Psoas muscle (tissue), 8 donors: ENCODE data around the gene PTPRG. TPM values are rescaled to one million over a fixed set of nuclear protein-coding genes. Genes with fewer than 3 reads are reported as not detected.
A peak's percentile ranks its signal among the peaks of the same experiment; 100 is the strongest.

Source experiments
- ATAC-seq, 4 donors: fragments of 200-7000 bp; cut with Tn5 transposase; one replicate each; pipeline ENCODE4 v1.9.1; 2020; ENCODE audit warnings: moderate library complexity in 3 of 4, mild to moderate bottlenecking in 2 of 4
- DNase-seq, 2 donors: peaks; one replicate each; pipeline ENCODE4 v3.0.0-alpha.2; 2020
- H3K27ac ChIP-seq: fragments of 200-600 bp; one replicate; pipeline ENCODE4 v1.8.0; 2022
- H3K27me3 ChIP-seq, 3 donors: fragments of 200-600 bp in 1 of 3; one replicate each; pipeline versions ENCODE4 v1.6.1 to v1.8.0; 2013 to 2022; ENCODE audit warnings: low read length in 2 of 3, mild to moderate bottlenecking in 2 of 3, moderate library complexity in 1 of 3; ENCODE audit not compliant: insufficient read depth in 3 of 3
- H3K36me3 ChIP-seq, 2 donors: fragments of 200-600 bp in 1 of 2; one replicate each; pipeline versions ENCODE4 v1.6.1 to v1.8.0; 2013 to 2022; ENCODE audit warnings: low read depth in 1 of 2, mild to moderate bottlenecking in 1 of 2, moderate library complexity in 1 of 2; ENCODE audit not compliant: insufficient read depth in 1 of 2
- H3K4me1 ChIP-seq: fragments of 200-600 bp; one replicate; pipeline ENCODE4 v1.8.0; 2022
- H3K4me3 ChIP-seq: fragments of 200-600 bp; one replicate; pipeline ENCODE4 v1.8.0; 2022; ENCODE audit warnings: mild to moderate bottlenecking
- H3K9me3 ChIP-seq: fragments of 200-600 bp; one replicate; pipeline ENCODE4 v1.8.0; 2022
- WGBS, 3 donors: extraction: QIAGEN DNeasy Blood & Tissue Kit; methylation state at CpG; one replicate each; pipeline versions ENCODE4 v1.1.6 to v1.1.7; 2013; 5-methylcytosine and 5-hydroxymethylcytosine counted together
- intact Hi-C, 2 donors: fragments of 100-400 bp; cut with DNase I; formaldehyde crosslinking; loops; one replicate each; pipeline versions ENCODE4 v1.11.0 to v1.14.2; 2022
- polyA plus RNA-seq, 3 donors: library from polyadenylated mRNA; stranded (reverse); fragments of 200-250 nt; gene quantifications; one replicate each; pipeline ENCODE4 v1.2.3, GENCODE V29; 2013
- total RNA-seq, 4 donors: library from RNA; stranded (reverse); fragmentation: NEBNext Ultra II Directional in 2 of 4; extraction: Animal tissue kit (Norgen Biotek cat#: 25700) in 2 of 4; gene quantifications; one replicate each; pipeline versions ENCODE4 v1.2.1 to v1.2.4, GENCODE V29; 2021 to 2023
- TF ChIP-seq, protein P1 (sequence below): fragments of 200-600 bp; IDR thresholded peaks from one replicate; pipeline ENCODE4 v1.8.0; 2022; ENCODE audit warnings: antibody characterized with exemption
- donor health status: healthy with polysubstance abuse.
- donor health status: DM: no; HTN: no; CAD: no; lungs with moderate emphysema.
- donor health status: Bipolar disorder and iron deficiency.
- donor health status: healthy.
- donor health status: DM: yes; HTN: yes; CAD: no.
- donor health status: DM: no; HTN: no; CAD: no.
- donor health status: DM: no; HTN: no; CAD: no.
- donor health status: DM: yes; HTN: yes; CAD: no.

The PTPRG gene
- total and polyA plus RNA-seq, 7 donors = 4.5 to 29.5 (median 12.6) TPM

- Histone ChIP-seq H3K36me3 (no peaks in the 10 kb centered on the region), H3K27ac (no peak overlapping the region), H3K9me3 (no peaks in the 10 kb centered on the region), H3K27me3 (no peaks in the 10 kb centered on the region), H3K4me1 (peaks cover 10% of the 10 kb centered on the region), H3K4me3 (no peak overlapping the region)
- DNase-seq (no peak), ATAC-seq (no peak)
- TF ChIP-seq, protein P1, sequence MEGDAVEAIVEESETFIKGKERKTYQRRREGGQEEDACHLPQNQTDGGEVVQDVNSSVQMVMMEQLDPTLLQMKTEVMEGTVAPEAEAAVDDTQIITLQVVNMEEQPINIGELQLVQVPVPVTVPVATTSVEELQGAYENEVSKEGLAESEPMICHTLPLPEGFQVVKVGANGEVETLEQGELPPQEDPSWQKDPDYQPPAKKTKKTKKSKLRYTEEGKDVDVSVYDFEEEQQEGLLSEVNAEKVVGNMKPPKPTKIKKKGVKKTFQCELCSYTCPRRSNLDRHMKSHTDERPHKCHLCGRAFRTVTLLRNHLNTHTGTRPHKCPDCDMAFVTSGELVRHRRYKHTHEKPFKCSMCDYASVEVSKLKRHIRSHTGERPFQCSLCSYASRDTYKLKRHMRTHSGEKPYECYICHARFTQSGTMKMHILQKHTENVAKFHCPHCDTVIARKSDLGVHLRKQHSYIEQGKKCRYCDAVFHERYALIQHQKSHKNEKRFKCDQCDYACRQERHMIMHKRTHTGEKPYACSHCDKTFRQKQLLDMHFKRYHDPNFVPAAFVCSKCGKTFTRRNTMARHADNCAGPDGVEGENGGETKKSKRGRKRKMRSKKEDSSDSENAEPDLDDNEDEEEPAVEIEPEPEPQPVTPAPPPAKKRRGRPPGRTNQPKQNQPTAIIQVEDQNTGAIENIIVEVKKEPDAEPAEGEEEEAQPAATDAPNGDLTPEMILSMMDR = no peak
- intact Hi-C loops = no loop called here
- WGBS, 3 donors = 53 to 72% (median 56%) methylated on average over 5 of the region's 5 CpGs
Measured at GRCh38 chr3:62065985-62066693, 504.8 kb downstream of the PTPRG start.

DNA sequence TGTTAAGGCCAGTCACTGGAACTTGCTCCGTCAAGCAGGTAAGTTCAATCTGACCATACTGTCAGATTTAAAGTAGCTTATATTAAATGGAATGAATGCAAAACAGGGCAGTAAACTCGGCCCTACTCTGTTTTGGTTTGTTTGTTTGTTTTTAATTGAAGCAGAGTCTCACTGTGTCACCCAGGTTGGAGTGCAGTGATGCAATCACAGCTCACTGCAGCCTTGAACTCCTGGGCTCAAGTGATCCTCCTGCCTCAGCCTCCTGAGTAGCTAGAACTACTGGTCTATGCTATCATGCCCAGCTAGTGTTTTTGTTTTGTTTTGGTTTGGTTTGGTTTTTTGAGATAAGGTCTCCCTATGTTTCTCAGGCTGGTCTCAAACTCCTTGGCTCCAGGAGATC, 507.0 kb downstream of the PTPRG start:
- 84 to 92% (median 90%) methylated on average over 2 of the region's 2 CpGs for whole genome bisulfite sequencing, 3 donors
- no peaks in the 10 kb centered on the region for H3K36me3 ChIP-seq
- no peak overlapping the region for H3K27ac ChIP-seq
- intact Hi-C loops = no loop called here
- H3K27me3 ChIP-seq = no peaks in the 10 kb centered on the region
- TF ChIP-seq, protein P1 = no peak
- no peaks in the 10 kb centered on the region for H3K9me3 ChIP-seq
- no peak overlapping the region for H3K4me3 ChIP-seq
- ATAC-seq (no peak), DNase-seq (no peak)
- H3K4me1 ChIP-seq = peaks cover 8% of the 10 kb centered on the region

DNA sequence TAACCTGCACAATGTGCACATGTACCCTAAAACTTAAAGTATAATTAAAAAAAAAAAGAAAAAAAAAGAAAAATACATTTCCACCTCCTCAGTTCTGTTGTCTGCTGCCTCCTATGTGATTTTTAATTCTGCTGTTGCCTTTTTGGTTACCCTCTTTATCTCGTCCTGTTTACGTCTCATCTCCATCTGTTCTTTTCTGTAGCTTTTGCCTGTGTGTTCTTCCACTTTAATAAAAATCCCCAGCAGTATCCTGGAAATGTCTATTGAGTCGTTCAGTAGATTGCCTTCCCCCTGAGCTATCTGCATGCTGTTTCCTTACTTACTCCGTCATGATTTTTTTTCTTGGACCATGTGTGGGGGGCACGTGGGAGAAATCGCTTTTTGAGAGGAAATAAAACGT, 509.5 kb downstream of the PTPRG start:
- peaks cover 5% of the 10 kb centered on the region for H3K4me1 ChIP-seq
- H3K27ac ChIP-seq = no peak overlapping the region
- ATAC-seq (no peak), DNase-seq (no peak)
- H3K9me3 ChIP-seq = no peaks in the 10 kb centered on the region
- intact Hi-C loops = no loop called here
- TF ChIP-seq, protein P1 = no peak
- no peak overlapping the region for H3K4me3 ChIP-seq
- 59 to 68% (median 64%) methylated on average over 7 of the region's 7 CpGs for WGBS, 3 donors
- H3K36me3 ChIP-seq = no peaks in the 10 kb centered on the region
- no peaks in the 10 kb centered on the region for H3K27me3 ChIP-seq

GRCh38 chr3:62073038-62073437, 511.7 kb downstream of the PTPRG start:
- whole genome bisulfite sequencing, 3 donors = 96 to 100% (median 100%) methylated on average over 1 of the region's 1 CpG
- no peaks in the 10 kb centered on the region for H3K9me3 ChIP-seq
- peaks cover 5% of the 10 kb centered on the region for H3K4me1 ChIP-seq
- TF ChIP-seq, protein P1 = no peak
- no peak for DNase-seq
- H3K36me3 ChIP-seq = no peaks in the 10 kb centered on the region
- no peaks in the 10 kb centered on the region for H3K27me3 ChIP-seq
- intact Hi-C loops = no loop called here
- H3K27ac ChIP-seq = no peak overlapping the region
- no peak overlapping the region for H3K4me3 ChIP-seq
- ATAC-seq = no peak

DNA sequence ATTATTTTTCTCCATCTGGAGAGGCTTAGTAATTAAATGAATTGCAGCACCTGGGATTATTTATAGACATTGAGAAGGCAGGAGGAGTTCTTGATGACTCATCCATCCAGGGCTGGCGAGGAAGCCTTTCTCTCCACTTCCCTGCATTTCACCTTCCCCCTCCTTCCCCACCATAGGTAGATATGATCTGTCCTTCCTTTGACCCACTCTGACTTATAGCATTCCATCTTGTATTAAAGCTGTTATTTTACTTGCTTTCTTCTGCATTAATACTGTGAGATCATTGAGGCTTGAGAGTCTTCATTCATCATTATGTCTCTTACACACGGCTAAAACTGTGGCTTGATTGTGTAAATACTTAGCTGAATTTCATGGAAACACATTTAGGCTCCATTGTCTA, 523.2 kb downstream of the PTPRG start:
- no peaks in the 10 kb centered on the region for H3K36me3 ChIP-seq
- TF ChIP-seq, protein P1 = no peak
- peaks cover 23% of the 10 kb centered on the region for H3K4me1 ChIP-seq
- intact Hi-C loops = no loop called here
- no peaks in the 10 kb centered on the region for H3K9me3 ChIP-seq
- WGBS, 3 donors = 63 to 72% (median 72%) methylated on average over 2 of the region's 2 CpGs
- H3K4me3 ChIP-seq = no peak overlapping the region
- no peak for DNase-seq
- ATAC-seq = peak; percentile 69 to 87 (median 78)
- no peak overlapping the region for H3K27ac ChIP-seq
- no peaks in the 10 kb centered on the region for H3K27me3 ChIP-seq
